GM23338 (cell line): Measurements from ENCODE around the gene XYLB. TPM values are rescaled to one million over a fixed set of nuclear protein-coding genes. Genes with fewer than 3 reads are reported as not detected.

ENCODE experiments used
- ATAC-seq: fragments of 200-7000 bp; cut with Tn5 transposase; 3 replicates; pipeline ENCODE4 v1.9.1; 2020
- DNase-seq: peaks from one replicate; pipeline ENCODE4 v3.0.0-alpha.2; 2015; ENCODE audit warnings: low spot score
- H2AFZ ChIP-seq: fragments of 200-600 bp; sonication (generic); 2 replicates; pipeline ENCODE4 v1.8.0; 2016; ENCODE audit warnings: antibody characterized with exemption, mild to moderate bottlenecking, moderate library complexity
- H3F3A ChIP-seq: fragments of 200-600 bp; sonication (generic); replicated peaks from 2 replicates; pipeline ENCODE4 v1.8.0; 2017; ENCODE audit warnings: antibody characterized with exemption, mixed run types, low read depth
- H3K27ac ChIP-seq: fragments of 200-600 bp; sonication (generic); 2 replicates; pipeline ENCODE4 v1.6.1; 2016; ENCODE audit warnings: low read depth
- H3K27me3 ChIP-seq: fragments of 200-600 bp; sonication (generic); 2 replicates; pipeline ENCODE4 v1.8.0; 2016; ENCODE audit warnings: mild to moderate bottlenecking, mixed run types, moderate library complexity; ENCODE audit not compliant: insufficient read depth
- H3K36me3 ChIP-seq: fragments of 200-600 bp; sonication (generic); 2 replicates; pipeline ENCODE4 v1.8.0; 2016; ENCODE audit warnings: mild to moderate bottlenecking; ENCODE audit not compliant: insufficient read depth
- H3K4me1 ChIP-seq: fragments of 200-600 bp; sonication (generic); 2 replicates; pipeline ENCODE4 v1.8.0; 2016; ENCODE audit warnings: mild to moderate bottlenecking, moderate library complexity; ENCODE audit not compliant: insufficient read depth
- H3K4me2 ChIP-seq: fragments of 200-600 bp; sonication (generic); 2 replicates; pipeline ENCODE4 v1.7.1; 2017; ENCODE audit warnings: mixed run types
- H3K4me3 ChIP-seq: fragments of 200-600 bp; sonication (generic); 2 replicates; pipeline ENCODE4 v1.6.1; 2016; ENCODE audit warnings: mixed run types
- H3K79me2 ChIP-seq: fragments of 200-600 bp; sonication (generic); replicated peaks from 2 replicates; pipeline ENCODE4 v1.8.0; 2017; ENCODE audit warnings: mild to moderate bottlenecking; ENCODE audit not compliant: insufficient read depth
- H3K9me2 ChIP-seq: fragments of 200-600 bp; sonication (generic); 2 replicates; pipeline ENCODE4 v1.8.0; 2017; ENCODE audit not compliant: insufficient read depth
- H4K20me1 ChIP-seq: fragments of 200-600 bp; sonication (generic); replicated peaks from 2 replicates; pipeline ENCODE4 v1.8.0; 2017; ENCODE audit warnings: mild to moderate bottlenecking; ENCODE audit not compliant: insufficient read depth
- H3K27ac Mint-ChIP-seq: 2 replicates; pipeline ENCODE4 v1.8.0; 2020; ENCODE audit warnings: inconsistent platforms, mild to moderate bottlenecking, moderate library complexity, mixed read lengths
- H3K27me3 Mint-ChIP-seq: 3 replicates; pipeline ENCODE4 v1.8.0; 2022; ENCODE audit warnings: low read depth, mild to moderate bottlenecking, moderate library complexity, mixed read lengths, inconsistent platforms; ENCODE audit not compliant: insufficient read depth, poor library complexity
- H3K36me3 Mint-ChIP-seq: 3 replicates; pipeline ENCODE4 v1.8.0; 2021; ENCODE audit warnings: low read depth, mild to moderate bottlenecking, inconsistent platforms, moderate library complexity, mixed read lengths
- H3K4me1 Mint-ChIP-seq: 3 replicates; pipeline ENCODE4 v1.8.0; 2020; ENCODE audit warnings: mild to moderate bottlenecking, inconsistent platforms, mixed read lengths
- H3K4me3 Mint-ChIP-seq: 3 replicates; pipeline ENCODE4 v1.8.0; 2021; ENCODE audit warnings: moderate library complexity, mild to moderate bottlenecking, inconsistent platforms, mixed read lengths
- H3K9me3 Mint-ChIP-seq: 3 replicates; pipeline ENCODE4 v1.8.0; 2020; ENCODE audit warnings: moderate library complexity, mild to moderate bottlenecking, inconsistent platforms, mixed read lengths
- CREB1 ChIP-seq: fragments of 250-450 bp; sonication (Bioruptor Pico); IDR thresholded peaks from 2 replicates; pipeline ENCODE4 v1.5.0; 2020; ENCODE audit warnings: low read depth, mild to moderate bottlenecking, moderate library complexity
- EZH2phosphoT487 ChIP-seq: fragments of 200-600 bp; sonication (generic); IDR thresholded peaks from one replicate; pipeline ENCODE4 v1.8.1; 2018; ENCODE audit warnings: antibody characterized with exemption; ENCODE audit not compliant: unreplicated experiment
- JUNB ChIP-seq: IDR thresholded peaks from one replicate; pipeline ENCODE4 v1.6.1; 2016; ENCODE audit warnings: antibody characterized with exemption; ENCODE audit not compliant: unreplicated experiment
- NANOG ChIP-seq: IDR thresholded peaks from 2 replicates; pipeline ENCODE4 v1.6.1; 2016; ENCODE audit warnings: antibody characterized with exemption, borderline replicate concordance
- POLR2AphosphoS5 ChIP-seq: IDR thresholded peaks from 2 replicates; pipeline ENCODE4 v1.6.1; 2016; ENCODE audit warnings: antibody characterized with exemption, low read depth
- ZNF114 ChIP-seq: fragments of 250-450 bp; sonication (Bioruptor Pico); IDR thresholded peaks from 2 replicates; pipeline ENCODE4 v1.5.0; 2020; ENCODE audit warnings: mild to moderate bottlenecking, moderate library complexity
- ZNF331 ChIP-seq: fragments of 250-450 bp; sonication (Bioruptor Pico); IDR thresholded peaks from 2 replicates; pipeline ENCODE4 v1.5.0; 2020; ENCODE audit warnings: low read depth, mild to moderate bottlenecking, moderate library complexity
- polyA plus RNA-seq: library from polyadenylated mRNA; unstranded; fragments of >200 nt; fragmentation: Nextera tagmentation; extraction: Ambion mirVana; gene quantifications from 2 replicates; pipeline ENCODE4 v1.2.1, GENCODE V29; 2016
- total RNA-seq: library from RNA; depleted of rRNA; stranded (reverse); fragments of >200 nt; shearing (Covaris generic); gene quantifications from 2 replicates; pipeline ENCODE4 v1.2.3, GENCODE V29; 2014
- TF ChIP-seq, protein P1 (sequence below): IDR thresholded peaks from one replicate; pipeline ENCODE4 v1.6.1; 2018; ENCODE audit warnings: antibody characterized with exemption; ENCODE audit not compliant: unreplicated experiment
- TF ChIP-seq, protein P2 (sequence below), 2 experiments: fragments of 200-600 bp in 1 of 2; sonication (generic) in 1 of 2; conservative IDR thresholded peaks; 2 replicates each; pipeline versions ENCODE4 v1.5.1 to v1.6.1; 2016 to 2017; ENCODE audit warnings: antibody characterized with exemption in 2 of 2, low read depth in 2 of 2, mild to moderate bottlenecking in 2 of 2, moderate library complexity in 1 of 2
- TF ChIP-seq, protein P3 (sequence below): fragments of 250-450 bp; sonication (Bioruptor Pico); IDR thresholded peaks from 2 replicates; pipeline ENCODE4 v1.5.0; 2020; ENCODE audit warnings: mild to moderate bottlenecking, moderate library complexity

Gene XYLB
- total and polyA plus RNA-seq, 2 experiments from 2014 or later: 1.6 to 3.3 TPM

DNA sequence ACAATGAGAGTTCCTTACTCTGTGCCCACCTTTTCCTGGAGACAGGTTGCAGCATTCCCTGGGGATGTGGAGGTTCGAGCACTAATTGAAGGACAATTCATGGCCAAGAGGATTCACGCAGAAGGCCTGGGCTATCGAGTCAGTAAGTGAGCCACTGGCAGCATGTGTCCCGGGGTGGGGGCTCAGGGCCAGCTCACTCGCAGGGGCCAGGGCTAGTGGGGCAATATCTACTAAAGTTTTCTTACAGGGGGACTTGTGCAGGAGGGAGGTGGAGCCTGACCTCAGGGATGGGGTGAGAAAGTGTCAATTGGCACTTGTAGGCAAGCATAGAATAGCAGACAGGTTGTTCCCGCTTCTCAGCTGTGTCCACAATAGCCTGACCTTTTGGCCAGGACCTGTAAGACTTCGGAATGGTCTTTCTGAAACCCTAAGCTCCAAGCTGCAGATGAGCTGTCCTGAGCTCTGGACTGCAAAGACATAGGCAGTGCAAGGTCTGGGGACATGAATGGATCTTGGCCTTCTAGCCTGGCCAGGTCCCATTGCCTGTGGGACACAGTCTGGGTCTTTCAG lies 32.7 kb downstream of the XYLB start:
- Mint-ChIP-seq H3K4me1 (peaks cover 8% of the 10 kb centered on the region; the same call in 2 of the 3 replicates), H3K36me3 (peaks cover 59% of the 10 kb centered on the region), H3K9me3 (peaks cover 13% of the 10 kb centered on the region; the same call in 2 of the 3 replicates), H3K27ac (no peak overlapping the region), H3K27me3 (peaks cover 3% of the 10 kb centered on the region), H3K4me3 (no peak overlapping the region)
- Histone ChIP-seq H3K36me3 (peaks cover 10% of the 10 kb centered on the region; the same call in 1 of the 2 replicates), H3K27me3 (no peaks in the 10 kb centered on the region), H3F3A (no peaks in the 10 kb centered on the region), H3K4me3 (no peak overlapping the region), H3K9me2 (no peaks in the 10 kb centered on the region), H3K27ac (no peak overlapping the region), H4K20me1 (no peaks in the 10 kb centered on the region), H3K4me1 (no peaks in the 10 kb centered on the region), H3K79me2 (no peaks in the 10 kb centered on the region), H2AFZ (no peak overlapping the region), H3K4me2 (no peak overlapping the region)
- TF ChIP-seq CREB1 (CRISPR knock-in tag) (no peak), ZNF331 (CRISPR knock-in tag) (no peak), NANOG (no peak), ZNF114 (CRISPR knock-in tag) (no peak), JUNB (no peak)
- TF ChIP-seq, protein P1, sequence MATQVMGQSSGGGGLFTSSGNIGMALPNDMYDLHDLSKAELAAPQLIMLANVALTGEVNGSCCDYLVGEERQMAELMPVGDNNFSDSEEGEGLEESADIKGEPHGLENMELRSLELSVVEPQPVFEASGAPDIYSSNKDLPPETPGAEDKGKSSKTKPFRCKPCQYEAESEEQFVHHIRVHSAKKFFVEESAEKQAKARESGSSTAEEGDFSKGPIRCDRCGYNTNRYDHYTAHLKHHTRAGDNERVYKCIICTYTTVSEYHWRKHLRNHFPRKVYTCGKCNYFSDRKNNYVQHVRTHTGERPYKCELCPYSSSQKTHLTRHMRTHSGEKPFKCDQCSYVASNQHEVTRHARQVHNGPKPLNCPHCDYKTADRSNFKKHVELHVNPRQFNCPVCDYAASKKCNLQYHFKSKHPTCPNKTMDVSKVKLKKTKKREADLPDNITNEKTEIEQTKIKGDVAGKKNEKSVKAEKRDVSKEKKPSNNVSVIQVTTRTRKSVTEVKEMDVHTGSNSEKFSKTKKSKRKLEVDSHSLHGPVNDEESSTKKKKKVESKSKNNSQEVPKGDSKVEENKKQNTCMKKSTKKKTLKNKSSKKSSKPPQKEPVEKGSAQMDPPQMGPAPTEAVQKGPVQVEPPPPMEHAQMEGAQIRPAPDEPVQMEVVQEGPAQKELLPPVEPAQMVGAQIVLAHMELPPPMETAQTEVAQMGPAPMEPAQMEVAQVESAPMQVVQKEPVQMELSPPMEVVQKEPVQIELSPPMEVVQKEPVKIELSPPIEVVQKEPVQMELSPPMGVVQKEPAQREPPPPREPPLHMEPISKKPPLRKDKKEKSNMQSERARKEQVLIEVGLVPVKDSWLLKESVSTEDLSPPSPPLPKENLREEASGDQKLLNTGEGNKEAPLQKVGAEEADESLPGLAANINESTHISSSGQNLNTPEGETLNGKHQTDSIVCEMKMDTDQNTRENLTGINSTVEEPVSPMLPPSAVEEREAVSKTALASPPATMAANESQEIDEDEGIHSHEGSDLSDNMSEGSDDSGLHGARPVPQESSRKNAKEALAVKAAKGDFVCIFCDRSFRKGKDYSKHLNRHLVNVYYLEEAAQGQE: no peak
- ATAC-seq: no peak
- no peak for DNase-seq

DNA sequence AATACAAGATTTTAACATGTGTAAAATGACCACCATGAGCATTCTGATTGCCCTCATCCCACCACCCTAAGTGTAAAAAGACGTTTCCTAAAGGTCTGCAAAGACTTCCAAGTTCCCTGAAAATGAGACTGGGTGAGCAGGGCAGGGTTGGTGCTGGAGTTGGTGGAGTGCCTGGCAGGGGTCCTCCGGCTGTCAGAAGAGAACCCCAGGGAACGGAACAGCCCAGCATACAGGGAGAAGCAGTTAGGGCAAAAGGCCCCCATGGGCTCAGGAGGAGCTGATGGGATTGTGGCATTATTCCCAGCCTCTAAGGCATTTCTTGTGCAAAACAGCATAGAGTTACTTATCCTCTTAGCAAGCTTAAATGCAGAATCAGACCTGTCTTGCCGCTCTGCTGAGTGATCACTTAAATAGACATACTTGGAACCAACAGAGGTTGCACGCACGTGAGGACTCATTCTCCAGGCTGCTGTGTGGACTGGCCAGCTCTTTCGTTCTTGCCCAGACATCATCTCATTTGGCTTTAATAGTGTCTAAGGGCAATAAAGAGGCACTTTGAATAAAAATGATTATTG lies 36.0 kb downstream of the XYLB start:
- Mint-ChIP-seq H3K4me3 (no peak overlapping the region; the same call in 2 of the 3 replicates), H3K36me3 (peaks cover 58% of the 10 kb centered on the region), H3K27ac (0 out of 2 replicates have a peak overlapping the region, but pooled peaks have one; percentile 47), H3K27me3 (peaks cover 6% of the 10 kb centered on the region), H3K4me1 (peaks cover 8% of the 10 kb centered on the region; the same call in 2 of the 3 replicates), H3K9me3 (peaks cover 15% of the 10 kb centered on the region; the same call in 2 of the 3 replicates)
- H4K20me1 ChIP-seq: no peaks in the 10 kb centered on the region
- H3K4me2 ChIP-seq: no peak overlapping the region
- H2AFZ ChIP-seq: no peak overlapping the region
- H3K4me1 ChIP-seq: no peaks in the 10 kb centered on the region
- DNase-seq (no peak), ATAC-seq (no peak)
- peaks cover 10% of the 10 kb centered on the region; the same call in 1 of the 2 replicates for H3K36me3 ChIP-seq
- no peaks in the 10 kb centered on the region for H3K79me2 ChIP-seq
- H3F3A ChIP-seq: no peaks in the 10 kb centered on the region
- H3K27ac ChIP-seq: no peak overlapping the region
- no peaks in the 10 kb centered on the region for H3K27me3 ChIP-seq
- H3K4me3 ChIP-seq: no peak overlapping the region
- H3K9me2 ChIP-seq: no peaks in the 10 kb centered on the region
- TF ChIP-seq EZH2phosphoT487 (no peak), ZNF114 (CRISPR knock-in tag) (no peak), ZNF331 (CRISPR knock-in tag) (no peak), POLR2AphosphoS5 (no peak)
- TF ChIP-seq, protein P2, sequence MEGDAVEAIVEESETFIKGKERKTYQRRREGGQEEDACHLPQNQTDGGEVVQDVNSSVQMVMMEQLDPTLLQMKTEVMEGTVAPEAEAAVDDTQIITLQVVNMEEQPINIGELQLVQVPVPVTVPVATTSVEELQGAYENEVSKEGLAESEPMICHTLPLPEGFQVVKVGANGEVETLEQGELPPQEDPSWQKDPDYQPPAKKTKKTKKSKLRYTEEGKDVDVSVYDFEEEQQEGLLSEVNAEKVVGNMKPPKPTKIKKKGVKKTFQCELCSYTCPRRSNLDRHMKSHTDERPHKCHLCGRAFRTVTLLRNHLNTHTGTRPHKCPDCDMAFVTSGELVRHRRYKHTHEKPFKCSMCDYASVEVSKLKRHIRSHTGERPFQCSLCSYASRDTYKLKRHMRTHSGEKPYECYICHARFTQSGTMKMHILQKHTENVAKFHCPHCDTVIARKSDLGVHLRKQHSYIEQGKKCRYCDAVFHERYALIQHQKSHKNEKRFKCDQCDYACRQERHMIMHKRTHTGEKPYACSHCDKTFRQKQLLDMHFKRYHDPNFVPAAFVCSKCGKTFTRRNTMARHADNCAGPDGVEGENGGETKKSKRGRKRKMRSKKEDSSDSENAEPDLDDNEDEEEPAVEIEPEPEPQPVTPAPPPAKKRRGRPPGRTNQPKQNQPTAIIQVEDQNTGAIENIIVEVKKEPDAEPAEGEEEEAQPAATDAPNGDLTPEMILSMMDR (conservative IDR thresholded peaks at IDR 0.05; ENCODE audit: low read depth in 2 of 2): no peak
- TF ChIP-seq, protein P3, sequence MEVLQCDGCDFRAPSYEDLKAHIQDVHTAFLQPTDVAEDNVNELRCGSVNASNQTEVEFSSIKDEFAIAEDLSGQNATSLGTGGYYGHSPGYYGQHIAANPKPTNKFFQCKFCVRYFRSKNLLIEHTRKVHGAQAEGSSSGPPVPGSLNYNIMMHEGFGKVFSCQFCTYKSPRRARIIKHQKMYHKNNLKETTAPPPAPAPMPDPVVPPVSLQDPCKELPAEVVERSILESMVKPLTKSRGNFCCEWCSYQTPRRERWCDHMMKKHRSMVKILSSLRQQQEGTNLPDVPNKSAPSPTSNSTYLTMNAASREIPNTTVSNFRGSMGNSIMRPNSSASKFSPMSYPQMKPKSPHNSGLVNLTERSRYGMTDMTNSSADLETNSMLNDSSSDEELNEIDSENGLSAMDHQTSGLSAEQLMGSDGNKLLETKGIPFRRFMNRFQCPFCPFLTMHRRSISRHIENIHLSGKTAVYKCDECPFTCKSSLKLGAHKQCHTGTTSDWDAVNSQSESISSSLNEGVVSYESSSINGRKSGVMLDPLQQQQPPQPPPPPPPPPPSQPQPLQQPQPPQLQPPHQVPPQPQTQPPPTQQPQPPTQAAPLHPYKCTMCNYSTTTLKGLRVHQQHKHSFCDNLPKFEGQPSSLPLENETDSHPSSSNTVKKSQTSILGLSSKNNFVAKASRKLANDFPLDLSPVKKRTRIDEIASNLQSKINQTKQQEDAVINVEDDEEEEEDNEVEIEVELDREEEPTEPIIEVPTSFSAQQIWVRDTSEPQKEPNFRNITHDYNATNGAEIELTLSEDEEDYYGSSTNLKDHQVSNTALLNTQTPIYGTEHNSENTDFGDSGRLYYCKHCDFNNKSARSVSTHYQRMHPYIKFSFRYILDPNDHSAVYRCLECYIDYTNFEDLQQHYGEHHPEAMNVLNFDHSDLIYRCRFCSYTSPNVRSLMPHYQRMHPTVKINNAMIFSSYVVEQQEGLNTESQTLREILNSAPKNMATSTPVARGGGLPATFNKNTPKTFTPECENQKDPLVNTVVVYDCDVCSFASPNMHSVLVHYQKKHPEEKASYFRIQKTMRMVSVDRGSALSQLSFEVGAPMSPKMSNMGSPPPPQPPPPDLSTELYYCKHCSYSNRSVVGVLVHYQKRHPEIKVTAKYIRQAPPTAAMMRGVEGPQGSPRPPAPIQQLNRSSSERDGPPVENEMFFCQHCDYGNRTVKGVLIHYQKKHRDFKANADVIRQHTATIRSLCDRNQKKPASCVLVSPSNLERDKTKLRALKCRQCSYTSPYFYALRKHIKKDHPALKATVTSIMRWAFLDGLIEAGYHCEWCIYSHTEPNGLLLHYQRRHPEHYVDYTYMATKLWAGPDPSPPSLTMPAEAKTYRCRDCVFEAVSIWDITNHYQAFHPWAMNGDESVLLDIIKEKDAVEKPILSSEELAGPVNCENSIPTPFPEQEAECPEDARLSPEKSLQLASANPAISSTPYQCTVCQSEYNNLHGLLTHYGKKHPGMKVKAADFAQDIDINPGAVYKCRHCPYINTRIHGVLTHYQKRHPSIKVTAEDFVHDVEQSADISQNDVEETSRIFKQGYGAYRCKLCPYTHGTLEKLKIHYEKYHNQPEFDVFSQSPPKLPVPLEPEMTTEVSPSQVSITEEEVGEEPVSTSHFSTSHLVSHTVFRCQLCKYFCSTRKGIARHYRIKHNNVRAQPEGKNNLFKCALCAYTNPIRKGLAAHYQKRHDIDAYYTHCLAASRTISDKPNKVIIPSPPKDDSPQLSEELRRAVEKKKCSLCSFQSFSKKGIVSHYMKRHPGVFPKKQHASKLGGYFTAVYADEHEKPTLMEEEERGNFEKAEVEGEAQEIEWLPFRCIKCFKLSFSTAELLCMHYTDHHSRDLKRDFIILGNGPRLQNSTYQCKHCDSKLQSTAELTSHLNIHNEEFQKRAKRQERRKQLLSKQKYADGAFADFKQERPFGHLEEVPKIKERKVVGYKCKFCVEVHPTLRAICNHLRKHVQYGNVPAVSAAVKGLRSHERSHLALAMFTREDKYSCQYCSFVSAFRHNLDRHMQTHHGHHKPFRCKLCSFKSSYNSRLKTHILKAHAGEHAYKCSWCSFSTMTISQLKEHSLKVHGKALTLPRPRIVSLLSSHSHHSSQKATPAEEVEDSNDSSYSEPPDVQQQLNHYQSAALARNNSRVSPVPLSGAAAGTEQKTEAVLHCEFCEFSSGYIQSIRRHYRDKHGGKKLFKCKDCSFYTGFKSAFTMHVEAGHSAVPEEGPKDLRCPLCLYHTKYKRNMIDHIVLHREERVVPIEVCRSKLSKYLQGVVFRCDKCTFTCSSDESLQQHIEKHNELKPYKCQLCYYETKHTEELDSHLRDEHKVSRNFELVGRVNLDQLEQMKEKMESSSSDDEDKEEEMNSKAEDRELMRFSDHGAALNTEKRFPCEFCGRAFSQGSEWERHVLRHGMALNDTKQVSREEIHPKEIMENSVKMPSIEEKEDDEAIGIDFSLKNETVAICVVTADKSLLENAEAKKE (CRISPR knock-in tag): no peak
